Measurements from ENCODE around the gene VPS13D.

DNA sequence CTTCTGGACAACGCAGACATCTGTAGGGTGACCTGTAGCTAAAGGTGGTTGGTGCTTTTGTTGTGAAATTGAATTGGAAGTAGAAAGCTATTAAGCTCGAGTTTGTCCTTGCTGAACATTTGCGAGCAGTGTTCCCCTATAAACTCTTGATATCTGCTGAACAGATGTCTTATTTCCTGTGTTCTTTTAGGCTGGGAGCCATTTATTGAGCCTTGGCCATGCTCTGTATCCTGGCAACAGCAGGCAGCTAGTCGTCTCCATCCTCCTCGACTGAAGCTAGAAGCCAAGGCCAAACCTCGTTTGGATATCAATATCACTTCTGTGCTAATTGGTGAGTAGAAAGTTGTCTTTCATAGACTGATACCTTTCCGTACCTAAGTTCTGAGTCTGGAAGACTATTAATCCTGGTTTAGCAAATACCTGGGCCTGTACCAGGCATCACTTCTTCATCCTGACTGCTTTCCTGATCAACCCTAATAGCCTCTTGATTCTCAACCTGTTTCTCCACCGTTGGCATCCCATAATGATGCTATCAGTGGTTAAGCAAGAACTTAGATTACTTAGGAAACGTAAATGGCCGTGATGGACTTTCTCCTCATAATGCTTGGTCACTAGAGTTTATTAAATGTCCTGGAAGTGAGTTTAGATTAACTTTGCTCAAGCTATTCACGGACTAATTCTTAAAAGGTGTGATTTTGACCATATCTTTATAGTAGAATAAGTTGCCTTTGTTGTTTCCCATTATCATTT is 103.4 kb downstream of the VPS13D start:
- TF ChIP-seq EZH2phosphoT487 (IDR thresholded peaks at IDR 0.05; ENCODE audit: borderline replicate concordance, low read depth) (no peak), RAD21 (IDR thresholded peaks at IDR 0.05; ENCODE audit: low read length) (no peak), TAF1 (IDR thresholded peaks at IDR 0.05; ENCODE audit: borderline replicate concordance, low read depth, low read length) (no peak)
- TF ChIP-seq, protein P1, sequence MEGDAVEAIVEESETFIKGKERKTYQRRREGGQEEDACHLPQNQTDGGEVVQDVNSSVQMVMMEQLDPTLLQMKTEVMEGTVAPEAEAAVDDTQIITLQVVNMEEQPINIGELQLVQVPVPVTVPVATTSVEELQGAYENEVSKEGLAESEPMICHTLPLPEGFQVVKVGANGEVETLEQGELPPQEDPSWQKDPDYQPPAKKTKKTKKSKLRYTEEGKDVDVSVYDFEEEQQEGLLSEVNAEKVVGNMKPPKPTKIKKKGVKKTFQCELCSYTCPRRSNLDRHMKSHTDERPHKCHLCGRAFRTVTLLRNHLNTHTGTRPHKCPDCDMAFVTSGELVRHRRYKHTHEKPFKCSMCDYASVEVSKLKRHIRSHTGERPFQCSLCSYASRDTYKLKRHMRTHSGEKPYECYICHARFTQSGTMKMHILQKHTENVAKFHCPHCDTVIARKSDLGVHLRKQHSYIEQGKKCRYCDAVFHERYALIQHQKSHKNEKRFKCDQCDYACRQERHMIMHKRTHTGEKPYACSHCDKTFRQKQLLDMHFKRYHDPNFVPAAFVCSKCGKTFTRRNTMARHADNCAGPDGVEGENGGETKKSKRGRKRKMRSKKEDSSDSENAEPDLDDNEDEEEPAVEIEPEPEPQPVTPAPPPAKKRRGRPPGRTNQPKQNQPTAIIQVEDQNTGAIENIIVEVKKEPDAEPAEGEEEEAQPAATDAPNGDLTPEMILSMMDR (IDR thresholded peaks at IDR 0.05) = no peak
- TF ChIP-seq, protein P2, sequence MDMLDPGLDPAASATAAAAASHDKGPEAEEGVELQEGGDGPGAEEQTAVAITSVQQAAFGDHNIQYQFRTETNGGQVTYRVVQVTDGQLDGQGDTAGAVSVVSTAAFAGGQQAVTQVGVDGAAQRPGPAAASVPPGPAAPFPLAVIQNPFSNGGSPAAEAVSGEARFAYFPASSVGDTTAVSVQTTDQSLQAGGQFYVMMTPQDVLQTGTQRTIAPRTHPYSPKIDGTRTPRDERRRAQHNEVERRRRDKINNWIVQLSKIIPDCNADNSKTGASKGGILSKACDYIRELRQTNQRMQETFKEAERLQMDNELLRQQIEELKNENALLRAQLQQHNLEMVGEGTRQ (IDR thresholded peaks at IDR 0.05; ENCODE audit: borderline replicate concordance, low read depth, low read length) = no peak

Measured in SK-N-SH (cell line).